ENCODE data around the gene MEF2C. TPM values are rescaled to one million over a fixed set of nuclear protein-coding genes. Genes with fewer than 3 reads are reported as not detected.
A peak's percentile ranks its signal among the peaks of the same experiment; 100 is the strongest.

MEF2C gene
- total RNA-seq (2021; ENCODE audit: unreplicated experiment): 13.0 TPM
- polyA plus RNA-seq (2012): 8.0 and 10.7 TPM in 2 replicates
- Bru-seq, nascent RNA: percentile 48 among the genes with signal in this experiment
- BruChase-seq, experiment 1, labeled RNA remaining after a 6-hour chase: percentile 37 among the genes with signal in this experiment
- percentile 44 among the genes with signal in this experiment for BruChase-seq, experiment 2, labeled RNA remaining after a 2-hour chase
- long read RNA-seq, transcript MEF2C-217 (10 exons, 3,446 nt): major isoform, 5 of 13 reads
- long read RNA-seq, partial matches to known transcripts: 1 of 13 reads
- long read RNA-seq, other reads (novel, unspliced or antisense): 6 of 13 reads

DNA sequence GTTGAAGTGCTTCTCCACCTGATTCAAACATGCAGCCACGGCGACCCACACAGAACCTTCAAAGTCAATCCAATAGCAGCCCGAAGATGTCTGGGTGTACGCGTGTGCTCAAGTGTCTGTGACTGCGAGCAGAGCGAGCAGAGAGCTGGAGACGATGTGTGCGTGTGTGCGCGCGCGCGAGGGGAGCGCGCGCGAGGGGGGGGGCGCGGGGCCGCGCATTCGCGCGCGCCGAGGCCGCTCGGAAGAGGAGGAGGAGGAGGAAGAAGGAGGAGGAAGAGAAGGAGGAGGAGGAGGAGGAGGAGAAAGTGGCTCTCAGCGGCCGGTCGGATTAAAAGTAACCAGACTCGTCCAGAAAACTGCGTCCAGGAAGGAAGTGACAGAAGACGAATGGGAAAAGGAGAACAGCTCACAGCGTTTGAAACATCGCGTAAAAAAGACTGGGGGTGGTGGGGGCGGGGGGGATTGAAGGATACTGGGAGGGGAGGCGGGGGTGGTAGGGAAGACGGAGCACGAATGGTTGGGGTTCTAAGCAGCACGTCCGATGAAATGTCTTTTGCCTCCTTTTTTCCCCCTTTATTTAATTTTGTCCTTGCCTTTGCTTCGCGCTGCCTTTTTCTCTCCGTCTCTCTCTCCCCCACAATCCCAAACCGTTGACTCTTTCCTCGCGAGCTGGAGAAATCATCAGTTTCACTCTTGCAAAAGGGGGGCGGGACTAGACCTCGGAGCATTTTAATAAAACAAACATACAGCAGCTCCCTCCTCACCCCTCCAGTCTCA, at the start of gene MEF2C:
Gene MEF2C, minus strand, starts transcription at position 126 of the 777 bp plus-strand sequence. CDS start 59,396 bp downstream, outside the sequence.
- TF ChIP-seq RAD21 (IDR thresholded peaks at IDR 0.05; ENCODE audit: low read depth) (no peak), SIN3A (IDR thresholded peaks at IDR 0.05; ENCODE audit: low read depth) (0 out of 2 replicates have a peak, but pooled peaks have one; percentile 34), POLR2AphosphoS5 (IDR thresholded peaks at IDR 0.05; ENCODE audit: low read depth, low read length) (peak; percentile 64), POLR2A (IDR thresholded peaks at IDR 0.05; ENCODE audit: borderline replicate concordance, extremely low read depth, insufficient read depth, insufficient read length) (peak; percentile 47), YY1 (IDR thresholded peaks at IDR 0.05; ENCODE audit: extremely low read depth, insufficient replicate concordance, low read depth, low read length) (peak; percentile 44), TCF7L2 (IDR thresholded peaks at IDR 0.05; ENCODE audit: borderline replicate concordance, extremely low read depth, insufficient read depth, insufficient read length) (peak; percentile 41)
- TF ChIP-seq, protein P1, sequence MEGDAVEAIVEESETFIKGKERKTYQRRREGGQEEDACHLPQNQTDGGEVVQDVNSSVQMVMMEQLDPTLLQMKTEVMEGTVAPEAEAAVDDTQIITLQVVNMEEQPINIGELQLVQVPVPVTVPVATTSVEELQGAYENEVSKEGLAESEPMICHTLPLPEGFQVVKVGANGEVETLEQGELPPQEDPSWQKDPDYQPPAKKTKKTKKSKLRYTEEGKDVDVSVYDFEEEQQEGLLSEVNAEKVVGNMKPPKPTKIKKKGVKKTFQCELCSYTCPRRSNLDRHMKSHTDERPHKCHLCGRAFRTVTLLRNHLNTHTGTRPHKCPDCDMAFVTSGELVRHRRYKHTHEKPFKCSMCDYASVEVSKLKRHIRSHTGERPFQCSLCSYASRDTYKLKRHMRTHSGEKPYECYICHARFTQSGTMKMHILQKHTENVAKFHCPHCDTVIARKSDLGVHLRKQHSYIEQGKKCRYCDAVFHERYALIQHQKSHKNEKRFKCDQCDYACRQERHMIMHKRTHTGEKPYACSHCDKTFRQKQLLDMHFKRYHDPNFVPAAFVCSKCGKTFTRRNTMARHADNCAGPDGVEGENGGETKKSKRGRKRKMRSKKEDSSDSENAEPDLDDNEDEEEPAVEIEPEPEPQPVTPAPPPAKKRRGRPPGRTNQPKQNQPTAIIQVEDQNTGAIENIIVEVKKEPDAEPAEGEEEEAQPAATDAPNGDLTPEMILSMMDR (IDR thresholded peaks at IDR 0.05 in 2 of 3, conservative IDR thresholded peaks at IDR 0.05 in 1 of 3; ENCODE audit: borderline replicate concordance in 1 of 3, insufficient read depth in 1 of 3, low read depth in 2 of 3, low read length in 2 of 3): no peak
- TF ChIP-seq, protein P2, sequence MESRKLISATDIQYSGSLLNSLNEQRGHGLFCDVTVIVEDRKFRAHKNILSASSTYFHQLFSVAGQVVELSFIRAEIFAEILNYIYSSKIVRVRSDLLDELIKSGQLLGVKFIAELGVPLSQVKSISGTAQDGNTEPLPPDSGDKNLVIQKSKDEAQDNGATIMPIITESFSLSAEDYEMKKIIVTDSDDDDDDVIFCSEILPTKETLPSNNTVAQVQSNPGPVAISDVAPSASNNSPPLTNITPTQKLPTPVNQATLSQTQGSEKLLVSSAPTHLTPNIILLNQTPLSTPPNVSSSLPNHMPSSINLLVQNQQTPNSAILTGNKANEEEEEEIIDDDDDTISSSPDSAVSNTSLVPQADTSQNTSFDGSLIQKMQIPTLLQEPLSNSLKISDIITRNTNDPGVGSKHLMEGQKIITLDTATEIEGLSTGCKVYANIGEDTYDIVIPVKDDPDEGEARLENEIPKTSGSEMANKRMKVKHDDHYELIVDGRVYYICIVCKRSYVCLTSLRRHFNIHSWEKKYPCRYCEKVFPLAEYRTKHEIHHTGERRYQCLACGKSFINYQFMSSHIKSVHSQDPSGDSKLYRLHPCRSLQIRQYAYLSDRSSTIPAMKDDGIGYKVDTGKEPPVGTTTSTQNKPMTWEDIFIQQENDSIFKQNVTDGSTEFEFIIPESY (IDR thresholded peaks at IDR 0.05; ENCODE audit: extremely low read depth, insufficient replicate concordance, low read length): peak; percentile 45
- Histone ChIP-seq H3K4me3 (replicated peaks in 1 of 2; ENCODE audit: low read depth in 1 of 2, low read length in 2 of 2) (peak within 1 kb of the TSS; percentile 61 to 65), H3K4me1 (ENCODE audit: control insufficient read depth in 1 of 2, insufficient read depth in 2 of 2, low read length in 2 of 2) (peaks cover 12 to 28% of the 10 kb centered on the region in 2 experiments), H3K9me3 (ENCODE audit: control insufficient read depth in 1 of 2, insufficient read depth in 1 of 2, low read depth in 1 of 2, low read length in 2 of 2) (no peaks in the 10 kb centered on the region), H3K9me2 (ENCODE audit: insufficient read depth) (no peaks in the 10 kb centered on the region), H3K79me2 (ENCODE audit: insufficient read depth, low read length) (no peaks in the 10 kb centered on the region; the same call in 1 of the 2 replicates), H3K27me3 (ENCODE audit: insufficient read depth, low read length) (no peaks in the 10 kb centered on the region), H3K9ac (ENCODE audit: low read length) (peak within 1 kb of the TSS; percentile 57), H4K20me1 (ENCODE audit: insufficient read depth) (no peaks in the 10 kb centered on the region), H3K36me3 (ENCODE audit: control insufficient read depth in 1 of 2, insufficient read depth in 2 of 2, low read length in 2 of 2) (no peaks in the 10 kb centered on the region), H3K4me2 (ENCODE audit: low read length) (peak within 1 kb of the TSS; percentile 91), H3K27ac (ENCODE audit: low read depth, low read length) (peak within 1 kb of the TSS; percentile 56), H2AFZ (ENCODE audit: low read depth, low read length, poor library complexity, severe bottlenecking) (peak within 1 kb of the TSS; percentile 89)
- no TSS peak for BruUV-seq (replicated peaks)
- ChIA-PET CTCF (interaction anchor here (1.2 kb wide), 1 partner anchor 154 kb away, joined by 3 read pairs; no protein-coding TSS in a partner anchor), RAD21 (ENCODE audit: low non-redundant PET in 1 of 2, low total read pairs in 2 of 2, uncharacterized antibody in 2 of 2, unreplicated experiment in 2 of 2) (interaction anchor here in 1 of 2 experiments (0.6 kb wide), 1 partner anchor 228 kb away, joined by 3 read pairs; no protein-coding TSS in a partner anchor), POLR2A (interaction anchor here (0.6 to 1.4 kb wide), 7 partner anchors 10 to 389 kb away, joined by 3 to 5 read pairs (median 3); no protein-coding TSS in a partner anchor)
- intact Hi-C loops (cut with micrococcal nuclease): loop anchor here (5.0 kb wide), 2 partner anchors 96 to 156 kb away; no protein-coding TSS in a partner anchor
- DNase-seq (ENCODE audit: low read depth, low spot score) (peak; percentile 56), ATAC-seq (peak; percentile 70)
